Measurements from ENCODE around the gene TMEM52.

Gene TMEM52

GRCh38 chr1:1872329-1872994 is 46.6 kb downstream of the TMEM52 start:
- no peak overlapping the region for H2BK15ac ChIP-seq (ENCODE audit: low read length)
- H3K9me3 ChIP-seq (replicated peaks in 1 of 2; ENCODE audit: control insufficient read depth in 2 of 2, insufficient read depth in 1 of 2, low read depth in 1 of 2, low read length in 2 of 2) = peaks cover 3 to 31% of the 10 kb centered on the region in 2 donors
- H3K79me1 ChIP-seq (ENCODE audit: low read depth, low read length) = peaks cover 7% of the 10 kb centered on the region
- H3K36me3 ChIP-seq (replicated peaks in 1 of 2; ENCODE audit: control insufficient read depth in 2 of 2, insufficient read depth in 2 of 2, low read length in 2 of 2) = peaks cover 34 to 83% of the 10 kb centered on the region in 2 donors
- no peak overlapping the region for H2BK5ac ChIP-seq (ENCODE audit: low read length)
- no peak overlapping the region for H3K4me2 ChIP-seq (ENCODE audit: insufficient read depth, low read length, poor library complexity, severe bottlenecking)
- H3K14ac ChIP-seq (ENCODE audit: low read length) = no peak overlapping the region
- H3K27ac ChIP-seq (replicated peaks; ENCODE audit: low read length) = no peak overlapping the region
- H2AK5ac ChIP-seq (ENCODE audit: low read depth, low read length) = no peak overlapping the region
- no peak overlapping the region for H3K23ac ChIP-seq (ENCODE audit: low read depth, low read length, poor library complexity)
- H2BK120ac ChIP-seq (ENCODE audit: low read depth, low read length) = no peak overlapping the region
- DNase-seq (ENCODE audit: low spot score) = no peak
- H3K4ac ChIP-seq (ENCODE audit: low read length) = no peak overlapping the region
- H2AFZ ChIP-seq (ENCODE audit: low read length) = no peak overlapping the region
- H3K18ac ChIP-seq (ENCODE audit: low read length) = no peak overlapping the region
- H4K8ac ChIP-seq (ENCODE audit: low read depth, low read length) = no peak overlapping the region
- H3K9ac ChIP-seq (ENCODE audit: low read depth, low read length, poor library complexity) = no peak overlapping the region
- H3K4me1 ChIP-seq (ENCODE audit: control insufficient read depth in 2 of 2, insufficient read depth in 1 of 2, low read depth in 1 of 2, low read length in 2 of 2) = peaks cover 0 to 3% of the 10 kb centered on the region in 2 donors
- WGBS, 2 donors (ENCODE audit: extremely low coverage in 2 of 2, insufficient read length in 2 of 2, insufficient replicate concordance in 1 of 2) = no CpG with 5 or more reads among the region's 11 CpGs
- no peak overlapping the region for H4K91ac ChIP-seq (ENCODE audit: low read depth, low read length, poor library complexity)
- no peak overlapping the region for H2BK12ac ChIP-seq (ENCODE audit: low read length)
- no peak overlapping the region for H3K4me3 ChIP-seq (ENCODE audit: low read length in 2 of 2)
- no peaks in the 10 kb centered on the region for H3K27me3 ChIP-seq (ENCODE audit: control insufficient read depth in 3 of 3, insufficient read depth in 3 of 3, low read depth in 1 of 3, low read length in 3 of 3)

GRCh38 chr1:1869469-1869868 is 49.6 kb downstream of the TMEM52 start:
- Histone ChIP-seq H3K18ac (ENCODE audit: low read length) (no peak overlapping the region), H2AK5ac (ENCODE audit: low read depth, low read length) (no peak overlapping the region), H2AFZ (ENCODE audit: low read length) (no peak overlapping the region), H3K14ac (ENCODE audit: low read length) (no peak overlapping the region), H3K23ac (ENCODE audit: low read depth, low read length, poor library complexity) (no peak overlapping the region), H3K27ac (replicated peaks; ENCODE audit: low read length) (no peak overlapping the region), H2BK5ac (ENCODE audit: low read length) (no peak overlapping the region), H3K4me2 (ENCODE audit: insufficient read depth, low read length, poor library complexity, severe bottlenecking) (no peak overlapping the region), H2BK120ac (ENCODE audit: low read depth, low read length) (no peak overlapping the region), H3K9ac (ENCODE audit: low read depth, low read length, poor library complexity) (no peak overlapping the region), H3K9me3 (replicated peaks in 1 of 2; ENCODE audit: control insufficient read depth in 2 of 2, insufficient read depth in 1 of 2, low read depth in 1 of 2, low read length in 2 of 2) (peaks cover 3 to 9% of the 10 kb centered on the region in 2 donors), H2BK15ac (ENCODE audit: low read length) (no peak overlapping the region), H3K27me3 (ENCODE audit: control insufficient read depth in 3 of 3, insufficient read depth in 3 of 3, low read depth in 1 of 3, low read length in 3 of 3) (no peaks in the 10 kb centered on the region), H3K79me1 (ENCODE audit: low read depth, low read length) (peaks cover 7% of the 10 kb centered on the region), H3K4me3 (ENCODE audit: low read length in 2 of 2) (no peak overlapping the region), H2BK12ac (ENCODE audit: low read length) (no peak overlapping the region), H3K4ac (ENCODE audit: low read length) (no peak overlapping the region), H3K36me3 (replicated peaks in 1 of 2; ENCODE audit: control insufficient read depth in 2 of 2, insufficient read depth in 2 of 2, low read length in 2 of 2) (peaks cover 17 to 66% of the 10 kb centered on the region in 2 donors), H4K8ac (ENCODE audit: low read depth, low read length) (no peak overlapping the region), H4K91ac (ENCODE audit: low read depth, low read length, poor library complexity) (no peak overlapping the region), H3K4me1 (ENCODE audit: control insufficient read depth in 2 of 2, insufficient read depth in 1 of 2, low read depth in 1 of 2, low read length in 2 of 2) (peaks cover 0 to 3% of the 10 kb centered on the region in 2 donors)
- no CpG with 5 or more reads among the region's 4 CpGs for WGBS, 2 donors (ENCODE audit: extremely low coverage in 2 of 2, insufficient read length in 2 of 2, insufficient replicate concordance in 1 of 2)
- DNase-seq (ENCODE audit: low spot score) = no peak

Measured in neuronal stem cell (in vitro differentiated cells).